ENCODE data around the gene MASTL.

- no peak for TF ChIP-seq CTCF (IDR thresholded peaks at IDR 0.05; ENCODE audit: low read depth, low read length, poor library complexity, severe bottlenecking)
- no peak for TF ChIP-seq EZH2phosphoT487 (IDR thresholded peaks at IDR 0.05; ENCODE audit: borderline replicate concordance, low read length)
Observed at GRCh38 chr10:27192284-27192683, 37.1 kb downstream of the MASTL start.
